HepG2 (cell line): ENCODE data around the gene WRAP73. TPM values are rescaled to one million over a fixed set of nuclear protein-coding genes. Genes with fewer than 3 reads are reported as not detected.

Experiments
- ATAC-seq: fragments of 200-7000 bp; cut with Tn5 transposase; 3 replicates; pipeline ENCODE4 v1.9.1; 2020; ENCODE audit warnings: mild to moderate bottlenecking, moderate library complexity
- BruUV-seq: library from RNA; stranded (reverse); fragments of 400-500 nt; replicated peaks from 2 replicates; lab custom pipeline; 2021; lab: Mats Ljungman, UMichigan
- CTCF ChIA-PET: fragments of 300-600 bp; formaldehyde crosslinking; extraction: SDS; loops from one replicate; lab custom pipeline; 2021; ENCODE audit warnings: low total read pairs, inconsistent platforms, low intra/inter-chr PET ratio; lab: Yijun Ruan, JAX
- POLR2A ChIA-PET: fragments of 350-600 bp; sonication (Branson Sonifier 250); formaldehyde crosslinking; loops from one replicate; lab custom pipeline; 2020; ENCODE audit warnings: antibody characterized with exemption, inconsistent platforms; lab: Yijun Ruan, JAX
- DNase-seq: peaks from one replicate; pipeline ENCODE4 v3.0.0-alpha.2; 2015; ENCODE audit warnings: low spot score
- FAIRE-seq: peaks from 3 replicates; lab custom pipeline; 2011; peaks lifted over from hg19 to GRCh38; lab: Jason Lieb, UNC
- H2AFZ ChIP-seq: one replicate; pipeline ENCODE4 v1.6.1; 2011; ENCODE audit warnings: low read length, inconsistent platforms
- H3K27ac ChIP-seq: fragments of 300-600 bp; 3 replicates; pipeline ENCODE4 v1.8.0; 2011; ENCODE audit warnings: mixed run types, mild to moderate bottlenecking, mixed read lengths, low read length, inconsistent platforms; ENCODE audit not compliant: insufficient read depth; ENCODE audit errors: extremely low read length
- H3K27me3 ChIP-seq, 2 experiments: fragments of 200-600 bp in 1 of 2; 2 replicates in 1 of 2; 3 replicates in 1 of 2; pipeline versions ENCODE4 v1.6.0 to v1.8.0; 2011; ENCODE audit warnings: low read length in 2 of 2, mild to moderate bottlenecking in 2 of 2, moderate library complexity in 2 of 2, inconsistent platforms in 1 of 2; ENCODE audit not compliant: insufficient read depth in 2 of 2, control insufficient read depth in 1 of 2
- H3K36me3 ChIP-seq, 2 experiments: fragments of 200-600 bp in 1 of 2; replicated peaks in 1 of 2; 2 replicates in 1 of 2; 3 replicates in 1 of 2; pipeline versions ENCODE4 v1.5.1 to v1.8.0; 2011; ENCODE audit warnings: low read length in 2 of 2, inconsistent platforms in 1 of 2; ENCODE audit not compliant: insufficient read depth in 2 of 2, control insufficient read depth in 1 of 2
- H3K4me1 ChIP-seq: 2 replicates; pipeline ENCODE4 v1.5.1; 2012; ENCODE audit warnings: low read length, inconsistent platforms; ENCODE audit not compliant: insufficient read depth
- H3K4me2 ChIP-seq: 2 replicates; pipeline ENCODE4 v1.6.0; 2011; ENCODE audit warnings: low read depth, low read length, inconsistent platforms
- H3K4me3 ChIP-seq, 3 experiments: fragments of 200-600 bp in 1 of 3; sonication (generic), shearing (Covaris generic) in 1 of 3; replicated peaks in 1 of 3; 2 replicates each; pipeline ENCODE4 v1.5.1; 2011 to 2016; ENCODE audit warnings: low read length in 3 of 3, inconsistent platforms in 2 of 3, low read depth in 2 of 3, mild to moderate bottlenecking in 2 of 3, control low read depth in 1 of 3, mixed read lengths in 1 of 3; ENCODE audit not compliant: insufficient read depth in 1 of 3
- H3K79me2 ChIP-seq: one replicate; pipeline ENCODE4 v1.6.1; 2011; ENCODE audit warnings: low read length, inconsistent platforms; ENCODE audit not compliant: insufficient read depth
- H3K9ac ChIP-seq: 2 replicates; pipeline ENCODE4 v1.6.0; 2011; ENCODE audit warnings: mild to moderate bottlenecking, low read depth, low read length, inconsistent platforms; ENCODE audit not compliant: insufficient read depth
- H3K9me3 ChIP-seq: 2 replicates; pipeline ENCODE4 v1.5.1; 2012; ENCODE audit warnings: mild to moderate bottlenecking, low read length
- H4K20me1 ChIP-seq: 2 replicates; pipeline ENCODE4 v1.6.0; 2011; ENCODE audit warnings: inconsistent platforms, mild to moderate bottlenecking, low read length, moderate library complexity; ENCODE audit not compliant: insufficient read depth
- ARID4A ChIP-seq: sonication (generic); formaldehyde crosslinking; IDR thresholded peaks from 2 replicates; pipeline ENCODE4 v1.5.0; 2020; ENCODE audit warnings: mild to moderate bottlenecking, missing genetic modification reagents, borderline replicate concordance
- KMT2A ChIP-seq: sonication (generic); formaldehyde crosslinking; IDR thresholded peaks from 2 replicates; pipeline ENCODE4 v1.4.0; 2020; ENCODE audit warnings: missing genetic modification reagents
- SOX13 ChIP-seq, 3 experiments: fragments of 450-650 bp in 1 of 3; sonication (generic) in 1 of 3; formaldehyde crosslinking in 1 of 3; IDR thresholded peaks in 2 of 3; conservative IDR thresholded peaks in 1 of 3; 2 replicates each; pipeline versions ENCODE4 v1.5.0 to v1.6.1; 2016 to 2020; ENCODE audit warnings: antibody characterized with exemption in 1 of 3, mild to moderate bottlenecking in 1 of 3, missing compliant biosample characterization in 1 of 3, missing genetic modification reagents in 1 of 3, moderate library complexity in 1 of 3
- TCF7 ChIP-seq: sonication (generic); IDR thresholded peaks from 2 replicates; pipeline ENCODE4 v1.6.1; 2016; ENCODE audit warnings: antibody characterized with exemption, low read depth
- TCF7L2 ChIP-seq: IDR thresholded peaks from 2 replicates; pipeline ENCODE4 v1.6.1; 2011; ENCODE audit warnings: mild to moderate bottlenecking, low read depth, low read length, moderate library complexity
- ZFAT ChIP-seq: sonication (generic); formaldehyde crosslinking; conservative IDR thresholded peaks from 2 replicates; pipeline ENCODE4 v1.8.1; 2023; ENCODE audit warnings: missing genetic modification reagents, inconsistent platforms
- ZFP82 ChIP-seq: sonication (generic); formaldehyde crosslinking; IDR thresholded peaks from 2 replicates; pipeline ENCODE4 v1.5.1; 2020; ENCODE audit warnings: mild to moderate bottlenecking, missing genetic modification reagents, borderline replicate concordance
- ZNF678 ChIP-seq: sonication (generic); formaldehyde crosslinking; IDR thresholded peaks from 2 replicates; pipeline ENCODE4 v1.4.0; 2020; ENCODE audit warnings: mild to moderate bottlenecking, missing genetic modification reagents
- WGBS: methylation state at CpG from one replicate; pipeline ENCODE4 v1.1.6; 2017; ENCODE audit warnings: low lambda C conversion rate; 5-methylcytosine and 5-hydroxymethylcytosine counted together
- in situ Hi-C: cut with HindIII; loops from 2 replicates; pipeline ENCODE4 v1.10.0; 2017; ENCODE audit warnings: low pct_unique_long_range_greater_than_20kb; ENCODE audit not compliant: extremely low pct_ligation_motif_present
- intact Hi-C: fragments of 100-400 bp; cut with micrococcal nuclease; formaldehyde crosslinking; loops from one replicate; pipeline ENCODE4 v1.10.0; 2022; ENCODE audit not compliant: unreplicated experiment
- polyA plus RNA-seq, 8 experiments: library from polyadenylated mRNA; depleted of rRNA in 3 of 8; stranded (reverse) in 7 of 8; unstranded in 1 of 8; fragments of >200 nt; fragmentation: Illumina TruSeq in 4 of 8; extraction: Trizol in 4 of 8; gene quantifications; 2 replicates each; pipeline versions ENCODE4 v1.2.1 to v1.2.3, GENCODE V29; 2011 to 2016; ENCODE audit warnings: low read depth in 4 of 8, missing spikeins in 1 of 8, mixed read lengths in 1 of 8; ENCODE audit not compliant: insufficient read depth in 1 of 8
- total RNA-seq, 5 experiments: library from RNA; depleted of rRNA; stranded (reverse); fragments of >200 nt; fragmentation: Illumina TruSeq; extraction: Trizol; gene quantifications; 2 replicates each; pipeline ENCODE4 v1.2.3, GENCODE V29; 2016; ENCODE audit warnings: low read depth in 1 of 5

WRAP73 gene
- total and polyA plus RNA-seq, 2 of the 13 experiments (the other 11 are each of a cell fraction or from before 2014, with no cell fraction given): 18.1 to 40.4 TPM

GRCh38 chr1:3685906-3686305, 36.0 kb upstream of the WRAP73 start (continued):
- no peak for TF ChIP-seq ARID4A (CRISPR knock-in tag)
- TF ChIP-seq ZFP82 (CRISPR knock-in tag): no peak
- TF ChIP-seq TCF7: no peak

GRCh38 chr1:3685222-3685621, 35.3 kb upstream of the WRAP73 start:
- Histone ChIP-seq H3K9ac (no peak overlapping the region), H3K9me3 (no peaks in the 10 kb centered on the region), H3K36me3 (no peaks in the 10 kb centered on the region; a peak in 1 of 5 replicates), H3K4me3 (no peak overlapping the region), H3K79me2 (no peaks in the 10 kb centered on the region), H2AFZ (no peak overlapping the region), H3K27ac (no peak overlapping the region), H3K4me2 (no peak overlapping the region), H4K20me1 (no peaks in the 10 kb centered on the region), H3K4me1 (no peaks in the 10 kb centered on the region), H3K27me3 (no peaks in the 10 kb centered on the region; a peak in 2 of 5 replicates)
- CTCF ChIA-PET: no interaction called here
- FAIRE-seq (no peak), ATAC-seq (no peak), DNase-seq (no peak)
- WGBS: 92% methylated on average over 7 of the region's 14 CpGs
- TF ChIP-seq ZNF678 (CRISPR knock-in tag) (no peak), TCF7L2 (no peak), SOX13 (IDR thresholded peaks at IDR 0.05) (no peak), SOX13 (CRISPR knock-in tag; conservative IDR thresholded peaks at IDR 0.05 in 1 of 2, IDR thresholded peaks at IDR 0.05 in 1 of 2) (no peak), ZFAT (CRISPR knock-in tag) (no peak), KMT2A (no peak)
- intact Hi-C loops (no loop called here), in situ Hi-C loops (loop anchor here (5.0 kb wide), 1 partner anchor 37 kb away; no protein-coding TSS in a partner anchor)
- POLR2A ChIA-PET: no interaction called here
- no TSS peak for BruUV-seq
